ENCODE results near the gene EFCAB11.

EFCAB11 gene

DNA sequence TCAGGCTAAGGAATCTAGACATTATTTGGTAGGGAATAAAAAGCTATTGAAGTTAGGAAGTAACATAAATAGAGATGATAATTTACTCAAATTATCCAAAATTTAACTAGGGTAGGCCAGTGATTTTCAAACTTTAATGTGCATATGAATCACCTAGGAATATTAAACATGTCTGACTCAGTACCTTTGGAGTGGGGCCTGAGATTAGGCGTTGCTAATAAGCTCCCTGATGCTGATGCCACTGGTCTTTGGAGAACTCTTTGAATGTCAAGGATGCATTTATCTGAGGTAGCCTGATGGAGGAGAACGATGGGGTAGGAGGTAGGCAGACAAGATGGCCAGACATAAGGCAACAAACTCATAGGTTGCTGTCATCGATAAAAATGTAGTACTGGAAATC is 33.2 kb downstream of the EFCAB11 start:
- no peaks in the 10 kb centered on the region for H3F3A ChIP-seq (ENCODE audit: low read depth)
- H3K9me3 ChIP-seq (ENCODE audit: insufficient read depth, low read depth, low read length) = no peaks in the 10 kb centered on the region
- H3K4me1 ChIP-seq (ENCODE audit: insufficient read depth, low read length, poor library complexity, severe bottlenecking) = no peaks in the 10 kb centered on the region
- no peak for TF ChIP-seq EZH2phosphoT487 (IDR thresholded peaks at IDR 0.05; ENCODE audit: borderline replicate concordance)
- TF ChIP-seq, protein P1, sequence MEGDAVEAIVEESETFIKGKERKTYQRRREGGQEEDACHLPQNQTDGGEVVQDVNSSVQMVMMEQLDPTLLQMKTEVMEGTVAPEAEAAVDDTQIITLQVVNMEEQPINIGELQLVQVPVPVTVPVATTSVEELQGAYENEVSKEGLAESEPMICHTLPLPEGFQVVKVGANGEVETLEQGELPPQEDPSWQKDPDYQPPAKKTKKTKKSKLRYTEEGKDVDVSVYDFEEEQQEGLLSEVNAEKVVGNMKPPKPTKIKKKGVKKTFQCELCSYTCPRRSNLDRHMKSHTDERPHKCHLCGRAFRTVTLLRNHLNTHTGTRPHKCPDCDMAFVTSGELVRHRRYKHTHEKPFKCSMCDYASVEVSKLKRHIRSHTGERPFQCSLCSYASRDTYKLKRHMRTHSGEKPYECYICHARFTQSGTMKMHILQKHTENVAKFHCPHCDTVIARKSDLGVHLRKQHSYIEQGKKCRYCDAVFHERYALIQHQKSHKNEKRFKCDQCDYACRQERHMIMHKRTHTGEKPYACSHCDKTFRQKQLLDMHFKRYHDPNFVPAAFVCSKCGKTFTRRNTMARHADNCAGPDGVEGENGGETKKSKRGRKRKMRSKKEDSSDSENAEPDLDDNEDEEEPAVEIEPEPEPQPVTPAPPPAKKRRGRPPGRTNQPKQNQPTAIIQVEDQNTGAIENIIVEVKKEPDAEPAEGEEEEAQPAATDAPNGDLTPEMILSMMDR (conservative IDR thresholded peaks at IDR 0.05; ENCODE audit: low read length) = no peak
- no peaks in the 10 kb centered on the region for H3K79me2 ChIP-seq (ENCODE audit: insufficient read depth, low read length)
- no peaks in the 10 kb centered on the region for H3K27me3 ChIP-seq (ENCODE audit: insufficient read depth, low read length, poor library complexity, severe bottlenecking)
- H3K4me3 ChIP-seq (ENCODE audit: low read length, poor library complexity, severe bottlenecking) = no peak overlapping the region
- no peak overlapping the region for H3K9ac ChIP-seq (ENCODE audit: low read depth, low read length, poor library complexity, severe bottlenecking)
- H3K36me3 ChIP-seq (ENCODE audit: insufficient read depth, low read length) = 0 out of 2 replicates have a peak, but pooled peaks cover 2% of the 10 kb centered on the region
- H3K4me2 ChIP-seq (ENCODE audit: low read depth, low read length, poor library complexity, severe bottlenecking) = no peak overlapping the region
- no peak overlapping the region for H2AFZ ChIP-seq (ENCODE audit: low read length)
- H4K20me1 ChIP-seq (ENCODE audit: insufficient read depth, low read length, poor library complexity, severe bottlenecking) = no peaks in the 10 kb centered on the region
- no peaks in the 10 kb centered on the region for H3K9me2 ChIP-seq (replicated peaks; ENCODE audit: low read depth, low read length)

DNA sequence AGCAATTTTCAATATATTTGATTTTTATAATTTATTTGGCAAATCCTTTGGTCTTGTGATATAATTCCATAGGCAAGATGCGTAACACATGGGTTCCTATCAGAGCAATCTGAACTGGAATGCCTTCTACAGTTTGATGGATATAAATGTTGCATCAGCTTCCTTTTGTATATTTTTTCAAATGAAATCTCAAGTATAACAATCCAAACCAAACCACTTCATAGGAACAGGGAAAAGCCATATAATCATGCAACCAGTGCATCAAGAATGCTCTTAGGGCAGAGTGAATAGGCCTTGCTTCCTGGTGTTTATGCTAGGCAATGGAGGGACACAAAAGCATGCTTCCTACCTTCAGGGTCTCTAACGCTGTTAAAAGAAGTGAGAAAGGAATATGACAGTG is 34.5 kb downstream of the EFCAB11 start:
- TF ChIP-seq, protein P1 (conservative IDR thresholded peaks at IDR 0.05; ENCODE audit: low read length) = no peak
- no peak for TF ChIP-seq EZH2phosphoT487 (IDR thresholded peaks at IDR 0.05; ENCODE audit: borderline replicate concordance)
- Histone ChIP-seq H4K20me1 (ENCODE audit: insufficient read depth, low read length, poor library complexity, severe bottlenecking) (no peaks in the 10 kb centered on the region), H3K9me2 (replicated peaks; ENCODE audit: low read depth, low read length) (no peaks in the 10 kb centered on the region)

DNA sequence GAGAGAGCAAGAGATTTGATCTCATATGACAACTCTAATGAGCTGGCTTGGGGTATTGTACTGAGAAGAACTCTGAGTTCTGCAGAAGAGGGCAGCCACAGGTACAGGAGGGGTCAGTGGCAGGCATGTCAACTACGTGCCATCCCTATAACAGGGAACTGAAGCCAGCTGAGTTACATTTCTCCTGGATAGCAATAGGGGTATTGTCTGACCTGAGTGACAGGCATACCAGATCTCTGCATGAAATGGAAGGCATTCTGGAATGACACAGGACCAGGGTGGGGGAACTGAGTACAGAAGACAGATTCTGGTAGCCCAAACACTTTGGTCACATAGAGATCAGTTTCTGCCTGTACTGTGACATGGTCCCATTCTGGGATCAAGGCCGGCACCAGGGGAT is 35.8 kb downstream of the EFCAB11 start:
- Histone ChIP-seq H3K9ac (ENCODE audit: low read depth, low read length, poor library complexity, severe bottlenecking) (no peak overlapping the region), H3K36me3 (ENCODE audit: insufficient read depth, low read length) (0 out of 2 replicates have a peak, but pooled peaks cover 2% of the 10 kb centered on the region), H3K27me3 (ENCODE audit: insufficient read depth, low read length, poor library complexity, severe bottlenecking) (no peaks in the 10 kb centered on the region), H3K9me3 (ENCODE audit: insufficient read depth, low read depth, low read length) (no peaks in the 10 kb centered on the region), H3F3A (ENCODE audit: low read depth) (no peaks in the 10 kb centered on the region), H3K79me2 (ENCODE audit: insufficient read depth, low read length) (no peaks in the 10 kb centered on the region), H3K4me2 (ENCODE audit: low read depth, low read length, poor library complexity, severe bottlenecking) (no peak overlapping the region), H3K9me2 (replicated peaks; ENCODE audit: low read depth, low read length) (no peaks in the 10 kb centered on the region), H2AFZ (ENCODE audit: low read length) (no peak overlapping the region), H4K20me1 (ENCODE audit: insufficient read depth, low read length, poor library complexity, severe bottlenecking) (no peaks in the 10 kb centered on the region), H3K4me1 (ENCODE audit: insufficient read depth, low read length, poor library complexity, severe bottlenecking) (no peaks in the 10 kb centered on the region), H3K4me3 (ENCODE audit: low read length, poor library complexity, severe bottlenecking) (no peak overlapping the region)
- TF ChIP-seq EZH2phosphoT487 (IDR thresholded peaks at IDR 0.05; ENCODE audit: borderline replicate concordance) = no peak
- TF ChIP-seq, protein P1 (conservative IDR thresholded peaks at IDR 0.05; ENCODE audit: low read length) = no peak

More for the DNA sequence above, 34.5 kb downstream of the EFCAB11 start:
- no peak overlapping the region for H2AFZ ChIP-seq (ENCODE audit: low read length)
- H3K4me3 ChIP-seq (ENCODE audit: low read length, poor library complexity, severe bottlenecking) = no peak overlapping the region
- no peak overlapping the region for H3K4me2 ChIP-seq (ENCODE audit: low read depth, low read length, poor library complexity, severe bottlenecking)
- no peaks in the 10 kb centered on the region for H3K9me3 ChIP-seq (ENCODE audit: insufficient read depth, low read depth, low read length)
- no peak overlapping the region for H3K9ac ChIP-seq (ENCODE audit: low read depth, low read length, poor library complexity, severe bottlenecking)
- H3K36me3 ChIP-seq (ENCODE audit: insufficient read depth, low read length) = 0 out of 2 replicates have a peak, but pooled peaks cover 2% of the 10 kb centered on the region
- H3K27me3 ChIP-seq (ENCODE audit: insufficient read depth, low read length, poor library complexity, severe bottlenecking) = no peaks in the 10 kb centered on the region
- no peaks in the 10 kb centered on the region for H3K4me1 ChIP-seq (ENCODE audit: insufficient read depth, low read length, poor library complexity, severe bottlenecking)
- H3F3A ChIP-seq (ENCODE audit: low read depth) = no peaks in the 10 kb centered on the region
- no peaks in the 10 kb centered on the region for H3K79me2 ChIP-seq (ENCODE audit: insufficient read depth, low read length)
